IPS-18c (cell line): ENCODE data around the gene MTSS2.

ENCODE experiments used
- H3K4me3 ChIP-seq: 2 replicates; pipeline ENCODE4 v1.7.0; 2013; ENCODE audit warnings: low read depth, mild to moderate bottlenecking, low read length, moderate library complexity; ENCODE audit not compliant: insufficient read depth
- H3K9me3 ChIP-seq: one replicate; pipeline ENCODE4 v1.6.1; 2013; ENCODE audit warnings: mild to moderate bottlenecking, low read length, moderate library complexity; ENCODE audit not compliant: control insufficient read depth, insufficient read depth

The MTSS2 gene

DNA sequence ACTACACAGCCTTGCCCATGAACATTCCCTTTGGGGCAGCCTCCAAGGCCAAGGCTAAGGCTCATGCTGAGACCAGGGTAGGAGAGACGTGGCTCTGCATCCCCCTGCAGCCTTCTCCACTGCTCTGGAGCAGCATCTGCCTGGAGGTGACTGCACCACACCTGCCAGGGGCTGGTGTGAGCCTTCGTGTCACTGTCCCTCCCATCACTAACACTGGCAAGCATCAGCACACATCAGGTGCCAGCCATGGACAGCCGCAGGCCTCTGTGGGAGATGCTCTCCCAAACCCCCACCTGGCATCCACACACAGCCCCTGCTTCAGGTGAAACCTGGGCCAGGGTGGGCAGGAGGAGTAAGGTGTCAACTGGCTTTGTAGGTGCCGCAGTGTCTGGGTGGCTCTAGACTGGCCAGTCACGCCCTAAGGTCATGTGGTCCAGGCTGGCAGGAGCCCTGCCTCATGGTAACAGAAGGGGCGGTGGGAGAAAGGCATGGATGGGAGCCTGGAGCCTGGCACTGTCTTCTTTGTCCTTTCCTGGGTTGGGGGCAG lies 18.1 kb upstream of the MTSS2 start:
- no peak overlapping the region for H3K4me3 ChIP-seq
- H3K9me3 ChIP-seq, result no peaks in the 10 kb centered on the region

DNA sequence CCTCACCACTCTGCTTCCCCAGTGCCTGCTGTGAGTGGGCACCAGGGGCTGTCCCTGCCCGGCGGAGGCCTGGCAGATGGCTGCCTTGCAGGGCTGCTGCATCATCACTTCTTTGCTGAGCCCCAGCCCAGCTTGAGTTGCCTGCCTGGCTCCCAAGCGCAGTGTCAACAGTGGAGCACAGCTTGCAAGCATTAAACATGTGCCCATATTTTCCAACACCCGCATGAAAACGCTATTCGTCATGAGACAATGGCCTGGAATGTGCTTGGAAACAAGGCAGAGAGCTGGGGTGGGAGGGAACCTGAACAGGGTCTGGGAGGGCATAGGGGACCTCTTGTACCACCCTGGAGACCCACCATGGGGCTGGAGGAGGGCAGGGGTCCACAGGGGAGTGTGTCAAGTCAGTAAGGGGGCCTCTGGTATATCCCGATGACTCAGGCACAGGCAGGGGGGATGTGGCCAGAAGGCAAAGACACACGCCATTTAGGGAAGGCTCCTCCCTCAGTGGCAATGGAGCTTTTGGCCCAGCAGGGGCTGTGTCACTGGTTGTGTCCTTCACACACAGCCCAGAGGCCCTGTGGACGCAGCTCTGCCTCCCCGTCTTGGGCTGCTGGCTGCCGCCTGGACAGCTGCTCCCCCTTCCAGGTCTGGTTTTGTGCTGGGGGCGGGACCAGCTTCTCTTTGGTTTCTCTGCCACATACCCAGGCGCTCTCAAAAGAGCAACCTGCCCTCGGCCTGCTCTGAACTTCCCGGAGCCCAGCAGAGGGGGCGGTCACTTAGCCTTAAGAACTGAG lies 17.4 kb upstream of the MTSS2 start:
- H3K4me3 ChIP-seq, result no peak overlapping the region
- H3K9me3 ChIP-seq, result no peaks in the 10 kb centered on the region

DNA sequence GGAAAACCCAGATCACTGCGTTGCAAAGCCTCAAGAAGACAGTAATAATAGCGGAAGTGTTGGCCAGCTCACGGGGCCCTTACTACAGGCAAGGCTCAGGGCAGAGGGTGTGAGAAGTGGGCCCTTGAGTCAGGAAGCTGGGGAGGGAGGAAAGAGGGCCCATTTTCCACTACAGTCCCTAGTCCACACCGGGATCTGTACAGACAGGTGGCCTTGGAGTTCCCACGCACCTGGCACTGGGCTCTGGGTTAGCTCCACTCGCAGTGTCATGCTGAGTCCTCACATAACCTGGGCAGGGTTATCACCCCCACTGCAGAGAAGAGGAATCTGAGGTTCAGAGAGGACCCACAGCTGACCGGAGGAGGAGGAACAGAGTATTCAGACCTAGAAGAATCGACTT lies 16.8 kb upstream of the MTSS2 start:
- Histone ChIP-seq H3K4me3 (no peak overlapping the region), H3K9me3 (no peaks in the 10 kb centered on the region)

DNA sequence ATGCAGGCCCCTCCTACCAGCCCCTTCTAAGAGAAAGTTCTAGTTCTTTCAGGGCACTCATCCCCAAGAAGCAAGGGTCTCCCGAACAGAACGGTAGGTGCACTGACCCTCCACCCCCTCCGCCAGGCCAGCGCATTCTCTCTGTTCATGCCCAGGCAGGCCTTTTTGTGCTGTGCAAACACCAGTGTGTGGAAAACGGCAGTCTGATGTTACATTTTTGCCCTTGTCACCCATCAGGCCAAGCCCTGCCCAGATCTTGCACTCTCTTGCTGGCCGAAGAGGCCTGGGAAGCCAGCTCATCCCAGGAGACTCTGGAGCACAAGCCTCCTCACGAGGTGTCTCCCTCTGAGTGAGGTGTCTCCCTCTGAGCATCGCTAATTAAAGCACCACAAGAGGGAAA lies 16.1 kb upstream of the MTSS2 start:
- H3K9me3 ChIP-seq, result no peaks in the 10 kb centered on the region
- no peak overlapping the region for H3K4me3 ChIP-seq

DNA sequence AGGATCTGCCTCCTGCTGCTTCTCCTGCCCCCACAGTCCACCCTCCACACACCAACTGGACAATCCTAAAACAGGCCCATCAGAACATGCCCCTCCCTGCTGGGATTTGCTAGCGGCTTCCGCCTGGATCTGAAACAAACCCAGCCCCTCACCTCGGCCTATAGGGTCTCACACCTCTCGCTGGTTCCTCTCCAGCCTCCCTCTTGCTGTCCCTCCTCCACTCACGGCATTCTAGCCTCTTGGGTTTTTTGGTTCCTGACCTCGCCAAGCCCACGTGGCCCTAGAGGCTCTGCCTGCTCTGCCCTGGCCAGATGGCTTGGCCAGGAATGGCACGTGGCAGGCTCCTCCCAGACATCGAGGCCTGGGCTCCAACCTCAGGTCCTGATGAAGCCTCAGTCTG lies 15.7 kb upstream of the MTSS2 start:
- Histone ChIP-seq H3K9me3 (no peaks in the 10 kb centered on the region), H3K4me3 (no peak overlapping the region)

DNA sequence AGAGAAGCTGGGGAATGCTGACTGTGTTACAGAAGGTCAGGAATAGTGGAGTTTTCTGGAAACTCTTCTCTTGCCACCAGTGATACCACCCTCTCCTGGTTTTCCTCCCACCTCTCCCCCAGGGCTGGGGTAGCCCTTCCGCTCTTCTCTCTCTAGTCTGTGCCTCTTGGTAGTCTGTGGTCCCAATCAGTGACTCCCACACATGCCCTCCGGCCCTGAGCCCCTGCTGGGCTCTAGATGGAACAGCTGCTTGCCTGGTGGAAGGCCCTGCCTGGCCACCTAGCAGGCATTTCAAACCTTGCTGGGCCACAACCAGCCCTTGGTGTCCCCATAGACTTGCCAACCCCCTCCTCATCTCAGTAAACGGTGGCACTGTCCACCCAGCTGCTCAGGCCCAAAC lies 15.2 kb upstream of the MTSS2 start:
- Histone ChIP-seq H3K9me3 (no peaks in the 10 kb centered on the region), H3K4me3 (no peak overlapping the region)

DNA sequence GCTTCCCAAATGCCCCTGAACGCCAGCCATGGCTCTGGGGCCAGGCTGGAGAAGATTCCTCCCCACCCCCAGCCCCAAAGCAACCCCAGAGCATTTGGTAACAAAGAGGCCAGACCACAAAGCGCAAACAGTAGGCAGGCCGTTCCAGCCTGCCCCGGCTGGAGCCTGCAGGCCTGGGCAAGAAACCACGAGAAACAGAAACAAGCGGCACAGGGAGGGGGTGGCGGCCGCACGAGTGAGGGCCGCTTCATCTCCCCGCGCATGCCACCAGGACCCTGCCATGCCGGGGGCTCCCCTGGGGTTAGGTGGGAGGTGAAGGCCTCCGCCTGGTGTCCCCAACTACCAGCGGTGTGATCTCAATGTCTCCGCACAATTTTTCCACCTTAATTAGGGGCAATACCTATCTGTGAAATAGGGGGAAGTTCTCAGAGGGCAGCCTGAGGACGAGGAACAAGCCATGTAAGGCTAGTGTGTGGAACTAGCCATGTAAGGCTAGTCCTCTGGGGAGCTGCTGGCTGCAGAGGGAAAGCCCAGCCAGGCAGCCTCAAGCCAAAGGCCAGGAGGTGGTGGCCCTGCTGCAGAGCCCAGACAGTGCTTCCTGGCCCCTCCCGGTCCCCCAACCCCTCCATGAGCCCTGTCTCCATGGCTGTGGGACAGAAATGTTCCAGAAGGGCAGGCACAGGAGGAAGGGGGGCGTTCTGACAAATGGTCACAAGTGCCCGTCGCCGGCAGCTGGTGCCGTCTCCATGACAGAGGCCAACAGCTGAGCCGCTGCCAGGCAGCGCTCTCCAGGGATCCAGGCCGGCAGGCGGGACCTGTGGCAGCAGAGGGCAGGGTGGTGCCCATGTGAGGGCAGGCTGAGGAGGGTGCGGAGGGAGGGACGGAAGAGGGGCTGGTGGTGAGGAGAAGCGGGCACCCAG lies 14.5 kb upstream of the MTSS2 start:
- no peaks in the 10 kb centered on the region for H3K9me3 ChIP-seq
- no peak overlapping the region for H3K4me3 ChIP-seq

DNA sequence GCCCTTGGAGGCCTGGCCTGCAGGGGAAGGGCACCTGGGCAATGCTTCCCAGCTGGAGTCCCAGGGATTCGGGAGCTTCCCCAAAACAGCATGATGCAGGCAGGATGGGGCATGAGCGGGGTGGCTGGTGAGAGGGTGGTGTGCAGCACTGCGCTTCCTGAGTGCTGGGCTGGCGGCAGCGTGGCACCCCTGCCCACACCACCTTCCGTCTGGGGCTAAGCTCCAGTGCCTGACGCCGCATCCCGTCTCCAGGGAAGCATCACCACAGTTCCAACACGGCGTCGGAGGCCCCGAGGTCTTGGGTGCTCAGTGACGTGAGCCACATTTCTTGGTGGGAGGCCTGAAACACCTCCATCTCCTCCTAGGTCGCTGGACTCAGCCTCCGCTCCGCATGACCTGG lies 13.8 kb upstream of the MTSS2 start:
- Histone ChIP-seq H3K9me3 (no peaks in the 10 kb centered on the region), H3K4me3 (no peak overlapping the region)

DNA sequence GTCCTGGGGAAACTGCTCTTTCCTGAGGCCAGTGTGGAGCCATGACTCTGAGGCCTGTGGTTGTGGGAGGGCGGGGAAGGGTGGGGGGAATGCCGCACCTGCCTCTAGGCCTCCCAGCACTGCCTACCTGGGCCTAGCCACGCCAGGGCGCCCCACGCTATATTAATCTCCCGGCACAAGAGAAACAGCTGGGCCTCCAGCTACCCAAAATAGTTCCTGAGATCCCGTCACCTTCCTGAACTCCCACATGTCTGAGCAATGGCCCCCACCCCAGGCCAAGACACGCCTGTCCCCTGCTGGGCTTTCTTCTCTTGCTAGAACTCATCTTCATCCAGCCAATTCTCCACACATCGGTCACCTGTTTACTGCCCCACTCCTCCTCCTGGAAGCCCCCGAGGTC lies 13.0 kb upstream of the MTSS2 start:
- Histone ChIP-seq H3K9me3 (no peaks in the 10 kb centered on the region), H3K4me3 (no peak overlapping the region)

DNA sequence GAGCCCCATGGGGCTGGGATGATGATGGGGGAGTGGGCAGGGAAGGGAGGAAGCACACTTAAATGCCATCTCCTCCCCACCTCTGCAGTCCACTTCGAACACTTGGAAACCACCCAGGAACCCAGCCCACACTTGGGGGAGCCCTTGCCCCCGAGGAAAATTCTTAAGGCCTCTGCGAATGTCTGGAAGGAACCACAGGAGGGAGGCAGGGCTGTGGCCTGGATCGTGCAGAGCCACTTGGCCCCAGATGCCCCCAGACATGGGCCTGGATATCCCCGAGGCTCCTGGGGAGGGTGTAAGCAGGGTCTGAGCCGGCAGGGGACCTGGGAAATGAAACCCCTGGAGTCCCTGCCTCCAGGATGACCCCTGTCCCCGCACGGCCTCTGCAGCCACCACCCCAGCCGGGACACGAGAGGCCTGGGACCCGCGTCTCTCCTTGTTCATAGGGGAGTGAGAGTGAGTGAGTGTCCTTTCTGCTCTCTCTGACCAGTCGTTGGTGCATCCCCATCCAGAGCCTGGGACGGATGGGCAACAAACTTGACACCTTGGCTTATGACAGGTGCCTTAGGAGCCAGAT lies 11.8 kb upstream of the MTSS2 start:
- no peak overlapping the region for H3K4me3 ChIP-seq
- H3K9me3 ChIP-seq, result no peaks in the 10 kb centered on the region

DNA sequence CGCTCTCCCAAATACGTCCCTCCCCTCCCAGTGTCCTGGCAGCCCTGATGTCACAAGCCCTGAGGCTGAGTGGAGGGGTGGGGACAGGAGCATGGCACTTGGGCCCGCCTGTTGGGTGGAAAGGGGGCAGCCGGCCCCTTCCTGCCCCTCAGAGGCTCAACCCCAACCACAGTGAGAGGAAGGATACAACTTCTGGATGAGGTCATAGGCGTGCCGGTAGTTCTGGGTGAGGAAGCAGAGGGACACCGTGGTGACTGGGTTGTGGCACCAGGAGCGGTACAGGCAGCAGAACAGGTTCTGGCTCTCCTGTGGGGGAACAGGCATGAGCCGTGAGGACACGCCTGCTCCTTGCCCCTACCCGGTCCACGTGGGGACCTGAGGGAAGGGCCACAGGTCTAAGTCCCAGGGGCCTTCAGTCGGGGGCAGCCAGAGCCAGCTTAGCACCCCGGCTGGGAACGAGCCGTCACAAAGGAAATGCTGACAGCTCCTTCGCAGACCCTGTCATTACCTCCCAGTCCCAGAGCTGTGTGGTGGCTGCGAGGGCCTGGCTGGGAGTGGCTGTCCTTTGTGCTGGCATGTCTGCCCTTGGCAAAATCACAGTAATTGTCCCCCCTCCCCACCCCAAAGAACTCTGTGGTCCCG lies 11.2 kb upstream of the MTSS2 start:
- Histone ChIP-seq H3K4me3 (no peak overlapping the region), H3K9me3 (no peaks in the 10 kb centered on the region)

DNA sequence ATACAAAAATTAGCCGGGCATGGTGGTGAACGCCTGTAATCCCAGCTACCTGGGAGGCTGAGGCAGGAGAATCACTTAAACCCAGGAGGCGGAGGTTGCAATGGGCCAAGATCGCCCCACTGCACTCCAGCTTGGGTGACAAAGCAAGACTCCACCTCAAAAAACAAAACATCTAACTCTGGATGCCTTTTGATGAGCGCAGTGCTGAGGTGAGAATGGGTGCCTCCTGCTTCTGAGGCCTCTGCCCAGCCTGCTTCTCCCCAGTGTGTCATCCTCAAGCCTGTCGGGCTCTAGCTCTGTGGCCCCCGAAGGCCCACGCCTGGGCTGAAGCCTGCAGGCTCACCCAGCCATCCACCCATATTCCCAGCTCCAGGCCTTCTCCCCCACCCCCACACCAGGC lies 10.5 kb upstream of the MTSS2 start:
- Histone ChIP-seq H3K9me3 (no peaks in the 10 kb centered on the region), H3K4me3 (no peak overlapping the region)

DNA sequence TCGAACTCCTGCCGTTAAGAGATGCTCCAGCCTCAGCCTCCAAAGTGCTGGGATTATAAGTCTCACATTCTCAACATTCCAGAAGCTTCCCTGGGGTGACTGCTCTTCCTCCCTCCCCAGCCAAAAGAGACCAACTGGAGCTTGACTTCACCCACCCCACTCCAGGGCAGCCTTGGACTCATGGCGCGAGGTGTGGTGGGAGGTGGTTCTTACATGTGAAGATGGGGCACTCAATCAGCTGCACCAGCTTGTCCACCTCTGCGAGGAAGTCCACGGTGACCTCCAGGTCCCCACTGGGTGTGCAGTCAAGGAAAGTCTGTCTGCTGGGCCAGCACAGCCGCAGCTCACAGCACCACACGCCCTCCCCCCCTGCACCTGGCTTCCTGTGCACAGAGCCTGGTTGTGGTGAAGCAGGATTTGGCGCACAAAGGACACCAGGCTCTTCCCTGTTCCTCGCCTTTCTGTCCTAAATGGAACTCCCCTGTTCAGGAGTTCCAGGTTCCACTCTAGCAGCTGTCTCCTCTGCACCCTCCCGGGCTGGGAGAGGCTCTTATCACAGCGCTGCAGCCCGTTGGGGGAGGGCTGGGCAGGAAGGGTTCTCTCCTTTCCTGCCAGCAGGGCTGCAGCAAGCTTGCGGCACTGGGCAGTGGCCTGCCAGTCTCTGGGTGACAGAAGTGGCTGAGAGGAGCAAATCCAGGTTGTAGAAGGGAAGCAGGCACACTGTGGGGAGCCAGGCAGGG lies 9.6 kb upstream of the MTSS2 start:
- H3K4me3 ChIP-seq, result no peak overlapping the region

DNA sequence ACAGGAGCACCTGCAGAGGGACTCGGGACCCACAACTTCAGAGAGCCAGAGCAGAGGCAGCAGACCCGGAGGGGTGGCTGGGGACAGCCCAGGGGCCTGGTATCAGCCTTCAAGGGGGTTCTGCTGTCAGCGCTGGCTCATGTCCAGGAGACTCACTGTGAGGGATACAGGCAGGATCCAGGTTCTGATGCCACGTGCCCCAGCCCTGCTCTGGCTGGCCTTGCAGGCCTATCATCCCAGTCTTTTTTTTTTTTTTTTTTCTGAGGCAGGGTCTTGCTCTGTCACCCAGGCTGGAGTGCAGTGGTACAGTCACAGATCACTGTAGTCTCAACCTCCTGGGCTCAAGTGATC lies 9.0 kb upstream of the MTSS2 start:
- Histone ChIP-seq H3K9me3 (no peaks in the 10 kb centered on the region), H3K4me3 (no peak overlapping the region)

More for the DNA sequence above, 9.6 kb upstream of the MTSS2 start:
- H3K9me3 ChIP-seq, result no peaks in the 10 kb centered on the region

DNA sequence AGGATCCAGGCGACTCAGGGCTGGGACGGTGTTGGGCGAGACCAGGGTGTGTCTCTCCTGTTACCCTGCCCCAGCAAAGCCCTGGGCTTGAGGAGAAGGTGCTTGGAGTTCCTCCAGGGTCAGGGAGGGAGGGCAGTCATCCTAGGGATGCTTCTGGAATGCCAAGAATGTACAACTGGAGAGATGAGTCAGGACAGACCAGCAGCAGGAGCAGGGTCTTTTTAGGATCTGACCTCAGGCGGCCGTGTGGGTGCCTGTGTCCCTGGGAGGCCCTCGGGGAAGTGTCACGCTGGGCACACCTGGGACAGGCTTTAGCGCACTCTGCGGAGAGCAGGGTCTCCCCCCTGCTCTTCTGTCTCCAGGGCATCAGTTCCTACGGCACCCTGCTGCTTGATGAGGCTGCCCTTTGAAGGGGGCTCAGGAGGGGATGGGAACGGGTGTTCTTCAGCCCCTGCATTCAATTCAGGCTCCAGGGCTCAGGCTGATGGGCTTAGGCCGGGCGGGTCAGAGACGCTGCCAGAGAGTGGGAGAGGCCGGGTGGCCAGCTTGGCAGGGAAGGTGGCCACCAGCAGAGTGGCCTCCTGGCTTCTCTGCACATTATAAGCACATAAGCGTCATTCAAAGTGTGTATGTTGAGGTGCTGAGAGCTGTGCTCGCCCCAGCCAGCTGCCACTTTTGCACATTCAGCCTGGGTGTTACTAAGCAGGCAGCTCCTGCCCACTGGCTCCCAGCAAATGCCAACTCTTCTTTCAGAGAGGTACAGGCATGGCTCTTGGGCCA lies 8.4 kb upstream of the MTSS2 start:
- H3K4me3 ChIP-seq, result no peak overlapping the region; the same call in 1 of the 2 replicates

More for the DNA sequence above, 8.4 kb upstream of the MTSS2 start:
- no peaks in the 10 kb centered on the region for H3K9me3 ChIP-seq
